Gastrocnemius medialis (tissue), 4 donors: ENCODE data around the gene CA10.

ENCODE experiments used
- POLR2A ChIP-seq, 2 donors: fragments of 450-650 bp; IDR thresholded peaks; one replicate each; pipeline ENCODE4 v1.6.1; 2017; ENCODE audit warnings: antibody characterized with exemption in 2 of 2, mild to moderate bottlenecking in 2 of 2, moderate library complexity in 2 of 2
- TF ChIP-seq, protein P1 (sequence below), 5 experiments: fragments of 450-650 bp in 3 of 5; fragments of 200-600 bp in 2 of 5; sonication (generic) in 2 of 5; IDR thresholded peaks in 4 of 5; conservative IDR thresholded peaks in 1 of 5; 1 replicate in 4 of 5; 2 replicates in 1 of 5; pipeline ENCODE4 v1.5.1; 2016 to 2019; ENCODE audit warnings: antibody characterized with exemption in 5 of 5, mild to moderate bottlenecking in 3 of 5, moderate library complexity in 3 of 5

DNA sequence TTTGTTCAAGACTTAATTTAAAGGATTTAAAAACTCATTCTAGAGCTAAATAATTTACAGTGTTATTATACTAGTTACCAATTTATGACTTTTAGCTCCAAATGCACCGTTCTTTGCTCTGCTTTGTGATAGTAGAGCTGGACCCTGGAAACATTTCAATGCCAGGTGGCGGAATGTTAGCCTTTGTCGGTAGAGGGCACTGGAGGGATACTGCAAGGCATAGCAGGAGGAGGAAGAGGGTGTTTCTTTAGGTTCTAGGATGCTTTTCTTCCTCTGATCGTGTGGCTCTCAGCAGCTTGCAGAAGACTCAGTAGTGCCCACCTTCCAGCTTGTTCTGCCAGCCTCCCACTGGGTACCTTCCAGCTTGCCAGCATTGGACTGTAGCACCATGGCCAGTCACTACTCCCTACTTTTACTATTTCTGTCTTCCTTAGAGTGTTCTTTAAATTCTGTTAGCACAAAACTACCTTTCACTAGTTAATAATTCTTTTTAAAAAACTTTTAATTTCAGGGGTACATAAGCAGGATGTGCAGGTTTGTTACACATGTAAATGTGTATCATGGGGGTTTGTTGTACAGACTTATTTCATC is 572.9 kb downstream of the CA10 start:
- TF ChIP-seq, protein P1, sequence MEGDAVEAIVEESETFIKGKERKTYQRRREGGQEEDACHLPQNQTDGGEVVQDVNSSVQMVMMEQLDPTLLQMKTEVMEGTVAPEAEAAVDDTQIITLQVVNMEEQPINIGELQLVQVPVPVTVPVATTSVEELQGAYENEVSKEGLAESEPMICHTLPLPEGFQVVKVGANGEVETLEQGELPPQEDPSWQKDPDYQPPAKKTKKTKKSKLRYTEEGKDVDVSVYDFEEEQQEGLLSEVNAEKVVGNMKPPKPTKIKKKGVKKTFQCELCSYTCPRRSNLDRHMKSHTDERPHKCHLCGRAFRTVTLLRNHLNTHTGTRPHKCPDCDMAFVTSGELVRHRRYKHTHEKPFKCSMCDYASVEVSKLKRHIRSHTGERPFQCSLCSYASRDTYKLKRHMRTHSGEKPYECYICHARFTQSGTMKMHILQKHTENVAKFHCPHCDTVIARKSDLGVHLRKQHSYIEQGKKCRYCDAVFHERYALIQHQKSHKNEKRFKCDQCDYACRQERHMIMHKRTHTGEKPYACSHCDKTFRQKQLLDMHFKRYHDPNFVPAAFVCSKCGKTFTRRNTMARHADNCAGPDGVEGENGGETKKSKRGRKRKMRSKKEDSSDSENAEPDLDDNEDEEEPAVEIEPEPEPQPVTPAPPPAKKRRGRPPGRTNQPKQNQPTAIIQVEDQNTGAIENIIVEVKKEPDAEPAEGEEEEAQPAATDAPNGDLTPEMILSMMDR (IDR thresholded peaks at IDR 0.05 in 4 of 5, conservative IDR thresholded peaks at IDR 0.05 in 1 of 5) = peak; percentile 38 to 64 (median 53)
- no peak for TF ChIP-seq POLR2A (IDR thresholded peaks at IDR 0.05)
